SK-N-DZ (cell line): ENCODE data around the gene GBA3.

Source experiments
- DNase-seq: peaks from one replicate; pipeline ENCODE4 v3.0.0-alpha.2; 2015; ENCODE audit warnings: low spot score

GBA3 gene

DNA sequence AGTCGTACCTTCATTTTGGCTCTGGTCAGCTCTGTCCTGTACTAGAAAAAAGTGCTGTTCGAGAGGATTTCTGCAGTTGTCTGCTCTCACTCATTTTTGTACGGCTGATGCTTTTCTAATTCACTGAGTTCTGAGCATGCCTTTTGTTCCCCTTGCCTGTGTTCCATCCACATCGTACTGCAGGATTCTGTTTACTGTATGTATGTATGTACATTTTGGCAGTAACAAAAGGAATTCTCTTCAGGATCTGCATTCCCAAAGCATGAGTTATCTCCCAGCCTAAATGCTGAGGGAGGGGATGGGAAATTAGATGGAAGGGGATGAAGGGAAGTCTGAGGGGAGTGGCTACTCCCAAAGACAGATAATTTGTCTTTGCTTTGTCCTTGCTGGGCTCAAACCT lies 87.6 kb downstream of the GBA3 start:
- no peak for DNase-seq

DNA sequence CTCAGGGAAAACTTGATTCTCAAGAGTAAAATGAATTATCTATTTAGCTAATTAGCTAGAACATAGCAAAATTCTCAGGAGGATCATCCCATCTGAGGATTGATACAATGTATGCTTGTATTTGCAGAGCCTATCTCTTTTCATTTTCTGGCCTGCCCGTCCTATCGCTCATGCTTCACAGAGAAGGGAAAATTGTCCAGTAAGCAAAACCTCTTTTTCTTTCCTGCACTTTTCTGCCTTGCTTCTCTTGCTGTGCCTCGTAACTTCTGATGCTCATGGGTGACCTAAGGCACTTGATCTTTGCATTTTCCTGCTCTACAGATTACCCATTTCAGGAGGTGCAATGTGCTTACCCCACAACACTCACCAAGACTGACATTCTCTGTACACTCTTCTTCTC lies 88.1 kb downstream of the GBA3 start:
- DNase-seq = no peak

DNA sequence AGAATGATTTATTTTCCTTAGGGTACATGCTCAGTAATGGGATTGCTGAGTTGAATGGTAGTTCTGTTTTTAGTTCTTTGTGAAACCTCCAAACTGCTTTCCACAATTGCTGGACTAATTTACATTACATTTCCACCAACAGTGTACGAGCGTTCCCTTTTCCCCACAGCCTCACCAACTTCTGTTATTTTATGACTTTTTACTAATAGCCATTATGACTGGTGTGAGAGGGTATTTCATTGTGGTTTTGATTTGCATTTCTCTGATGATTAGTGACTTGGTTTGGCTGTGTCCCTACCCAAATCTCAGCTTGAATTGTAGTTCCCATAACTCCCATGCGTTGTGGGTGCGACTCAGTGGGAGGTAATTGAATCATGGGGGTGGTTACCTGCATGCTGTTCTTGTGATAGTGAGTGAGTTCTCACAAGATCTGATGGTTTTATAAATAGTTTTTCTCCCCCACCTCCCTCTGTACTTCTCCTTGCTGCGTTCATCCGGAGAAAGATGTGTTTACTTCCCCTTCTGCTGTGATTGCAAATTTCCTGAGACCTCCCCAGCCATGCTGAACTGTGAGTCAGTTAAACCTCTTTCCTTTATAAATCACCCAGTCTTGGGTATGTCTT lies 95.1 kb downstream of the GBA3 start:
- DNase-seq = no peak

- DNase-seq = no peak
Measured at GRCh38 chr4:22790631-22791030, 97.9 kb downstream of the GBA3 start.

GRCh38 chr4:22794732-22795131 lies 102.0 kb downstream of the GBA3 start:
- DNase-seq = no peak

DNA sequence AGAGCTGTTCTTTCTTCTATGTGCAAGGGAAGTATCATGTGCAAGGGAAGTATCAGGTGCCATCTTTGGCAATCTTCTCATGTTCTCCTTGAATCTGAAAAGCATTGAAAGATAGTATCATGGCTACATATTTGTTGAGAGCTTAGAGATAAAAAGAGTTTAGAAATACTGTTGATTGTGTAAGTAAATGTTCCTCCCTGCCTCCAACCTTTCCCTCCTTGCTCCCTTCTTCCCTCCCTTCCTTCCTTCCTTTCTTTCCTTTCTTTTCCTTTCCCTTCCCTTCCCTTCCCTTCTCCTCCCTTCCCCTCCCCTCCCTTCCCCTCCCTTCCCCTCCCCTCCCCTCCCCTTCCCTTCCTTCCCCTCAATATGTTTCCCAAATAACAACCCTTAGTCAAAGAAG lies 108.7 kb downstream of the GBA3 start:
- DNase-seq = no peak

DNA sequence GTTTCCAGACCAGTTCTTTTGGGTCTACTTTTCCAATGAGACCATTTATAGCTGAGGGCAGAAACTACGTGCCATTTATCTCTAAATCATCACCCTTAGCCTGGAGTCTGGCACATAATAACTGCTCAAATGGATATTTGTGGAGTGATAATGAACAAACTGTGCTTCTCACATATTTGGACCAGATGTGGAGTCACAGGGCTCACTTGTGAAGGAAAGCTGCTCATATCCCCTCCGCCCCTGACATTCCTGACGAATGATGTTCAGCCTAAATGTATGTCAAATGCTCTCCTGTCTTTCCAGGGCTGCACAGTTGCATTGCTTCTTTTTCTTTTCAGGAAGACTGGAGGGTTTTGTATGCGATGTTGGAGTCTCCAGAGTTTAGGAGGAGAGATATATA lies 110.1 kb downstream of the GBA3 start:
- DNase-seq = no peak

- no peak for DNase-seq
Measured at GRCh38 chr4:22803512-22803911, 110.8 kb downstream of the GBA3 start.

GRCh38 chr4:22814906-22815305 lies 122.2 kb downstream of the GBA3 start:
- DNase-seq = no peak

DNA sequence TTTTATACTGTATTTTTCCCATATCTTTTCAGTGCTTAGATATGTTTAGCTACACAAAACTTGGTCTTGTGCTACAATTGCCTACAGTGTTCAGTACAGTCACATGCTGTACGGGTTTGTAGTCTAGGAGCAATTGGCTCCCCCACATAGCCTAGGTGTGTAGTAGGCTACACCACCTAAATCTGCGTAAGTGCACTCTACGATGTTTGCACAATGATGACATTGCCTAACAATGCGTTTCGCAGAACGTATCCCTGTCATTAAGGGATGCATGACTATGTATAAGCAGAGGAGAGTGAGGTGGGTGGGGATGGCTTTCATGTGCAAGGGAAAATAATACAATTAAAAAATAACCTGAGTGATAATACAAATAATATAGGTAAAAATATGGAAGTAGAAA lies 131.4 kb downstream of the GBA3 start:
- DNase-seq = no peak

- no peak for DNase-seq
Measured at GRCh38 chr4:22842360-22843018, 149.8 kb downstream of the GBA3 start.

DNA sequence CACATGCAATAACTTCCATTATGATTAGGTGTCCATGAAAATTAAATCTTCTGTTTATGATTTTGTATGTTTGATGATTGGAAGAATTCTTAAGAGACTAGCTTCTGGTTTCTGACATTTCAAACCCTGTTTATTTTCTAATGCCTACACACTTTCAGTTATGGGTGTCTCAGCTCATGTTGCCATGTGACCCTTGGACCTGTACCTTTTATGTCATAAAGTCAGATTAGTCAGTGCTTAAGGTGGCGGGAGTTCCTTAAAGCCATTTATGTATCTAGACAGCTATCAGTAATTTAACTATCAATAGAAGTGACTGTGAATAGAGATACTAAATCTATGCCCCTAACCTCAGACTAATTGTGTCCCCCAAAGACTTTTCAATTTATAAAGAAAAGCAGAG lies 155.6 kb downstream of the GBA3 start:
- DNase-seq = no peak

- DNase-seq = no peak
Measured at GRCh38 chr4:22850055-22850454, 157.3 kb downstream of the GBA3 start.

- DNase-seq = no peak
Measured at GRCh38 chr4:22850630-22851029, 157.9 kb downstream of the GBA3 start.

GRCh38 chr4:22857411-22857810 lies 164.7 kb downstream of the GBA3 start:
- no peak for DNase-seq

- DNase-seq = no peak
Measured at GRCh38 chr4:22859318-22859717, 166.6 kb downstream of the GBA3 start.
